Neuronal stem cell (in vitro differentiated cells): ENCODE measurements around the gene SIX5.
A peak's percentile ranks its signal among the peaks of the same experiment; 100 is the strongest.

Experiments used
- DNase-seq: peaks from one replicate; pipeline ENCODE4 v3.0.0-alpha.2; 2013; ENCODE audit warnings: low spot score
- H2AFZ ChIP-seq: one replicate; pipeline ENCODE4 v1.6.1; 2013; ENCODE audit warnings: mild to moderate bottlenecking, low read length, inconsistent platforms
- H2AK5ac ChIP-seq: 2 replicates; pipeline ENCODE4 v1.6.1; 2013; ENCODE audit warnings: low read depth, mild to moderate bottlenecking, inconsistent platforms, low read length, moderate library complexity, mixed read lengths
- H2BK120ac ChIP-seq: 2 replicates; pipeline ENCODE4 v1.6.1; 2013; ENCODE audit warnings: low read depth, mild to moderate bottlenecking, inconsistent platforms, low read length, moderate library complexity, mixed read lengths
- H2BK12ac ChIP-seq: one replicate; pipeline ENCODE4 v1.6.1; 2013; ENCODE audit warnings: low read length, inconsistent platforms
- H2BK15ac ChIP-seq: 2 replicates; pipeline ENCODE4 v1.6.1; 2013; ENCODE audit warnings: mild to moderate bottlenecking, low read length, inconsistent platforms, mixed read lengths
- H2BK5ac ChIP-seq: one replicate; pipeline ENCODE4 v1.6.1; 2013; ENCODE audit warnings: inconsistent platforms, mild to moderate bottlenecking, low read length, moderate library complexity
- H3K14ac ChIP-seq: one replicate; pipeline ENCODE4 v1.6.1; 2013; ENCODE audit warnings: low read length, inconsistent platforms
- H3K18ac ChIP-seq: 2 replicates; pipeline ENCODE4 v1.6.1; 2013; ENCODE audit warnings: low read length, inconsistent platforms
- H3K23ac ChIP-seq: 2 replicates; pipeline ENCODE4 v1.6.1; 2013; ENCODE audit warnings: low read depth, mild to moderate bottlenecking, mixed read lengths, low read length, inconsistent platforms; ENCODE audit not compliant: poor library complexity
- H3K27ac ChIP-seq: replicated peaks from 3 replicates; pipeline ENCODE4 v1.5.1; 2013; ENCODE audit warnings: low read length, inconsistent platforms
- H3K27me3 ChIP-seq, 3 experiments: 2 replicates each; pipeline ENCODE4 v1.6.1; 2013; ENCODE audit warnings: low read length in 3 of 3, mild to moderate bottlenecking in 2 of 3, inconsistent platforms in 1 of 3, low read depth in 1 of 3, mixed read lengths in 1 of 3, moderate library complexity in 1 of 3; ENCODE audit not compliant: control insufficient read depth in 3 of 3, insufficient read depth in 3 of 3
- H3K36me3 ChIP-seq, 2 donors: replicated peaks in 1 of 2; 2 replicates each; pipeline ENCODE4 v1.6.1; 2013; ENCODE audit warnings: low read length in 2 of 2; ENCODE audit not compliant: control insufficient read depth in 2 of 2, insufficient read depth in 2 of 2
- H3K4ac ChIP-seq: 2 replicates; pipeline ENCODE4 v1.6.1; 2013; ENCODE audit warnings: inconsistent platforms, mild to moderate bottlenecking, low read length, moderate library complexity
- H3K4me1 ChIP-seq, 2 donors: 1 replicate in 1 of 2; 2 replicates in 1 of 2; pipeline ENCODE4 v1.6.1; 2013; ENCODE audit warnings: low read length in 2 of 2, low read depth in 1 of 2; ENCODE audit not compliant: control insufficient read depth in 2 of 2, insufficient read depth in 1 of 2
- H3K4me2 ChIP-seq: one replicate; pipeline ENCODE4 v1.6.1; 2013; ENCODE audit warnings: mild to moderate bottlenecking, low read length, inconsistent platforms; ENCODE audit not compliant: insufficient read depth, poor library complexity, severe bottlenecking
- H3K4me3 ChIP-seq, 2 donors: 2 replicates each; pipeline ENCODE4 v1.5.1; 2013; ENCODE audit warnings: low read length in 2 of 2, mild to moderate bottlenecking in 2 of 2, inconsistent platforms in 1 of 2, moderate library complexity in 1 of 2
- H3K79me1 ChIP-seq: one replicate; pipeline ENCODE4 v1.6.1; 2013; ENCODE audit warnings: low read depth, mild to moderate bottlenecking, inconsistent platforms, low read length, moderate library complexity
- H3K9ac ChIP-seq: one replicate; pipeline ENCODE4 v1.6.1; 2013; ENCODE audit warnings: mild to moderate bottlenecking, low read depth, low read length, inconsistent platforms; ENCODE audit not compliant: poor library complexity
- H3K9me3 ChIP-seq, 2 donors: replicated peaks in 1 of 2; 2 replicates each; pipeline versions ENCODE3 to v1.6.1; 2013; ENCODE audit warnings: low read length in 2 of 2, mild to moderate bottlenecking in 2 of 2, inconsistent platforms in 1 of 2, low read depth in 1 of 2, mixed read lengths in 1 of 2, moderate library complexity in 1 of 2; ENCODE audit not compliant: control insufficient read depth in 2 of 2, insufficient read depth in 1 of 2
- H4K8ac ChIP-seq: one replicate; pipeline ENCODE4 v1.6.1; 2013; ENCODE audit warnings: low read depth, mild to moderate bottlenecking, inconsistent platforms, low read length, moderate library complexity
- H4K91ac ChIP-seq: one replicate; pipeline ENCODE4 v1.6.1; 2013; ENCODE audit warnings: low read length, low read depth, mild to moderate bottlenecking, inconsistent platforms; ENCODE audit not compliant: poor library complexity
- WGBS, 2 donors: extraction: QIAGEN DNeasy Blood & Tissue Kit; methylation state at CpG; one replicate each; pipeline ENCODE4 v1.1.7; 2013; ENCODE audit warnings: missing lambda C conversion rate in 2 of 2, mixed read lengths in 1 of 2; ENCODE audit not compliant: insufficient read length in 2 of 2, insufficient replicate concordance in 1 of 2; ENCODE audit errors: extremely low coverage in 2 of 2; 5-methylcytosine and 5-hydroxymethylcytosine counted together

Gene SIX5

GRCh38 chr19:45762870-45763631 lies 6.0 kb downstream of the SIX5 start:
- no peak overlapping the region for H3K4me2 ChIP-seq
- H3K4me1 ChIP-seq: peaks cover 24 to 25% of the 10 kb centered on the region in 2 donors
- H3K36me3 ChIP-seq: peaks cover 0 to 11% of the 10 kb centered on the region in 2 donors
- H4K91ac ChIP-seq: no peak overlapping the region
- no peak overlapping the region for H2BK12ac ChIP-seq
- H3K9ac ChIP-seq: no peak overlapping the region
- H3K14ac ChIP-seq: peak overlapping the region; percentile 76
- H3K4me3 ChIP-seq: no peak overlapping the region
- H3K23ac ChIP-seq: peak overlapping the region; percentile 89
- H4K8ac ChIP-seq: no peak overlapping the region
- H3K18ac ChIP-seq: peak overlapping the region; percentile 65
- WGBS, 2 donors: no CpG with 5 or more reads among the region's 15 CpGs
- H3K9me3 ChIP-seq: no peaks in the 10 kb centered on the region
- H2AK5ac ChIP-seq: peak overlapping the region; percentile 91
- H2AFZ ChIP-seq: no peak overlapping the region
- H2BK5ac ChIP-seq: peak overlapping the region; percentile 60
- H3K27me3 ChIP-seq: peaks cover 0 to 6% (median 0%) of the 10 kb centered on the region in 3 experiments
- peak overlapping the region; percentile 83 for H2BK120ac ChIP-seq
- peaks cover 20% of the 10 kb centered on the region for H3K79me1 ChIP-seq
- no peak overlapping the region for H3K27ac ChIP-seq
- no peak overlapping the region for H3K4ac ChIP-seq
- no peak for DNase-seq
- H2BK15ac ChIP-seq: peak overlapping the region; percentile 100

GRCh38 chr19:45761714-45762113 lies 7.3 kb downstream of the SIX5 start:
- no peak overlapping the region for H3K4me3 ChIP-seq
- no peak overlapping the region for H3K14ac ChIP-seq
- no CpG with 5 or more reads among the region's 17 CpGs for WGBS, 2 donors
- peak overlapping the region; percentile 73 for H2BK12ac ChIP-seq
- no peak overlapping the region for H3K27ac ChIP-seq
- H3K4me2 ChIP-seq: no peak overlapping the region
- H3K79me1 ChIP-seq: peaks cover 15% of the 10 kb centered on the region
- peak overlapping the region; percentile 53 for H2AFZ ChIP-seq
- H3K27me3 ChIP-seq: peaks cover 0 to 10% (median 0%) of the 10 kb centered on the region in 3 experiments
- H3K4ac ChIP-seq: no peak overlapping the region
- no peak overlapping the region for H3K9ac ChIP-seq
- no peak overlapping the region for H4K91ac ChIP-seq
- H2BK15ac ChIP-seq: peak overlapping the region; percentile 87
- peak overlapping the region; percentile 8 for H3K23ac ChIP-seq
- H3K36me3 ChIP-seq: peaks cover 0 to 11% of the 10 kb centered on the region in 2 donors
- H3K4me1 ChIP-seq: peaks cover 20 to 21% of the 10 kb centered on the region in 2 donors
- H3K18ac ChIP-seq: peak overlapping the region; percentile 35
- no peak overlapping the region for H2BK120ac ChIP-seq
- H4K8ac ChIP-seq: no peak overlapping the region
- H2BK5ac ChIP-seq: peak overlapping the region; percentile 39
- H2AK5ac ChIP-seq: peak overlapping the region; percentile 89
- no peaks in the 10 kb centered on the region for H3K9me3 ChIP-seq
- no peak for DNase-seq

GRCh38 chr19:45758921-45759320 lies 10.1 kb downstream of the SIX5 start:
- WGBS, 2 donors: no CpG with 5 or more reads among the region's 9 CpGs

GRCh38 chr19:45757695-45758094 lies 11.4 kb downstream of the SIX5 start:
- H3K4ac ChIP-seq: no peak overlapping the region
- H3K4me2 ChIP-seq: no peak overlapping the region
- no peak for DNase-seq
- no peaks in the 10 kb centered on the region for H3K36me3 ChIP-seq
- no peak overlapping the region for H2BK12ac ChIP-seq
- no peak overlapping the region for H3K27ac ChIP-seq
- H2BK5ac ChIP-seq: no peak overlapping the region
- no CpG with 5 or more reads among the region's 9 CpGs for WGBS, 2 donors
- no peak overlapping the region for H3K4me3 ChIP-seq
- no peaks in the 10 kb centered on the region for H3K79me1 ChIP-seq
- H2BK15ac ChIP-seq: no peak overlapping the region
- H2AFZ ChIP-seq: no peak overlapping the region
- H3K9me3 ChIP-seq: no peaks in the 10 kb centered on the region
- no peak overlapping the region for H4K8ac ChIP-seq
- no peak overlapping the region for H3K14ac ChIP-seq
- no peak overlapping the region for H3K23ac ChIP-seq
- H2BK120ac ChIP-seq: no peak overlapping the region
- no peak overlapping the region for H3K18ac ChIP-seq
- H3K27me3 ChIP-seq: peaks cover 0 to 20% (median 0%) of the 10 kb centered on the region in 3 experiments
- no peak overlapping the region for H2AK5ac ChIP-seq
- H3K9ac ChIP-seq: no peak overlapping the region
- peaks cover 4 to 6% of the 10 kb centered on the region in 2 donors for H3K4me1 ChIP-seq
- H4K91ac ChIP-seq: no peak overlapping the region

More at GRCh38 chr19:45758921-45759320, 10.1 kb downstream of the SIX5 start:
- H3K27ac ChIP-seq: no peak overlapping the region
- peak overlapping the region; percentile 93 for H2BK5ac ChIP-seq
- H3K9ac ChIP-seq: no peak overlapping the region
- H2BK12ac ChIP-seq: peak overlapping the region; percentile 58
- no peak overlapping the region for H2BK120ac ChIP-seq
- peak overlapping the region; percentile 5 for H2AFZ ChIP-seq
- peak overlapping the region; percentile 97 for H2AK5ac ChIP-seq
- H3K4me3 ChIP-seq: peak overlapping the region in 1 of 2 donors; percentile 11
- H3K4me1 ChIP-seq: peaks cover 3% of the 10 kb centered on the region in 2 donors
- no peak overlapping the region for H4K8ac ChIP-seq
- no peak overlapping the region for H3K14ac ChIP-seq
- peak overlapping the region; percentile 64 for H3K18ac ChIP-seq
- H3K4me2 ChIP-seq: no peak overlapping the region
- H2BK15ac ChIP-seq: peak overlapping the region; percentile 87
- peak overlapping the region; percentile 31 for H3K23ac ChIP-seq
- H3K36me3 ChIP-seq: no peaks in the 10 kb centered on the region
- no peaks in the 10 kb centered on the region for H3K9me3 ChIP-seq
- no peaks in the 10 kb centered on the region for H3K79me1 ChIP-seq
- peaks cover 0 to 20% (median 0%) of the 10 kb centered on the region in 3 experiments for H3K27me3 ChIP-seq
- DNase-seq: no peak
- H4K91ac ChIP-seq: no peak overlapping the region
- peak overlapping the region; percentile 84 for H3K4ac ChIP-seq
